Limb (tissue), 2 donors: ENCODE data around the gene SMIM15.

Source experiments
- DNase-seq, 2 donors: peaks; one replicate each; pipeline ENCODE4 v3.0.0-alpha.2; 2016; ENCODE audit errors: extremely low spot score in 2 of 2

Gene SMIM15

GRCh38 chr5:61159836-61160235 lies 2.4 kb downstream of the SMIM15 start:
- DNase-seq: no peak

- no peak for DNase-seq
These were observed 3.2 kb downstream of the SMIM15 start for GRCh38 chr5:61159070-61159469.

GRCh38 chr5:61151893-61152292 lies 10.4 kb downstream of the SMIM15 start:
- no peak for DNase-seq

- no peak for DNase-seq
These were observed 13.8 kb downstream of the SMIM15 start for GRCh38 chr5:61148515-61148914.

- DNase-seq: no peak
These were observed 19.5 kb downstream of the SMIM15 start for GRCh38 chr5:61142811-61143210.

GRCh38 chr5:61142391-61142790 lies 19.9 kb downstream of the SMIM15 start:
- no peak for DNase-seq

GRCh38 chr5:61141801-61142200 lies 20.5 kb downstream of the SMIM15 start:
- DNase-seq: no peak

- no peak for DNase-seq
These were observed 22.3 kb downstream of the SMIM15 start for GRCh38 chr5:61139931-61140330.

- DNase-seq: no peak
These were observed 23.0 kb downstream of the SMIM15 start for GRCh38 chr5:61139094-61139873.

- no peak for DNase-seq
These were observed 24.4 kb downstream of the SMIM15 start for GRCh38 chr5:61137835-61138234.

GRCh38 chr5:61132559-61132958 lies 29.7 kb downstream of the SMIM15 start:
- DNase-seq: no peak

GRCh38 chr5:61130289-61130688 lies 32.0 kb downstream of the SMIM15 start:
- DNase-seq: no peak

- no peak for DNase-seq
These were observed 39.1 kb downstream of the SMIM15 start for GRCh38 chr5:61123145-61123544.

- no peak for DNase-seq
These were observed 41.7 kb downstream of the SMIM15 start for GRCh38 chr5:61120534-61120933.

GRCh38 chr5:61119066-61119465 lies 43.2 kb downstream of the SMIM15 start:
- DNase-seq: no peak

- no peak for DNase-seq
These were observed 46.3 kb downstream of the SMIM15 start for GRCh38 chr5:61115968-61116367.

GRCh38 chr5:61114441-61114840 lies 47.8 kb downstream of the SMIM15 start:
- no peak for DNase-seq
